ENCODE measurements around the gene NSD2. TPM values are rescaled to one million over a fixed set of nuclear protein-coding genes. Genes with fewer than 3 reads are reported as not detected.
"Not testable (repeated sequence)": the region's sequence is repeated elsewhere in the genome, so short reads cannot be mapped to it uniquely, and the experiment has no call there.

The NSD2 gene
- total RNA-seq, 1 donor from 2014 or later, result 41.5 TPM

GRCh38 chr4:1984406-1985191, 113.4 kb downstream of the NSD2 start:
- DNase-seq (ENCODE audit: low spot score), result no peak

- no peak for DNase-seq (ENCODE audit: low spot score)
Observed at GRCh38 chr4:1985294-1985693, 114.1 kb downstream of the NSD2 start.

- no peak for DNase-seq (ENCODE audit: low spot score)
Observed at GRCh38 chr4:1985780-1986577, 114.8 kb downstream of the NSD2 start.

GRCh38 chr4:1986578-1987210, 115.5 kb downstream of the NSD2 start:
- no peak for DNase-seq (ENCODE audit: low spot score)

GRCh38 chr4:1987296-1987695, 116.1 kb downstream of the NSD2 start:
- DNase-seq (ENCODE audit: low spot score), result no peak

GRCh38 chr4:1987721-1988326, 116.6 kb downstream of the NSD2 start:
- no peak for DNase-seq (ENCODE audit: low spot score)

- no peak for DNase-seq (ENCODE audit: low spot score)
Observed at GRCh38 chr4:1988327-1988724, 117.1 kb downstream of the NSD2 start.

GRCh38 chr4:1989533-1990347, 118.5 kb downstream of the NSD2 start:
- no peak for DNase-seq (ENCODE audit: low spot score)

GRCh38 chr4:1990348-1990645, 119.1 kb downstream of the NSD2 start:
- DNase-seq (ENCODE audit: low spot score), result no peak

GRCh38 chr4:1990676-1991075, 119.5 kb downstream of the NSD2 start:
- no peak for DNase-seq (ENCODE audit: low spot score)

GRCh38 chr4:1991087-1991486, 119.9 kb downstream of the NSD2 start:
- DNase-seq (ENCODE audit: low spot score), result no peak

- no peak for DNase-seq (ENCODE audit: low spot score)
Observed at GRCh38 chr4:1991596-1992434, 120.6 kb downstream of the NSD2 start.

GRCh38 chr4:1992468-1993168, 121.4 kb downstream of the NSD2 start:
- no peak for DNase-seq (ENCODE audit: low spot score)

- no peak for DNase-seq (ENCODE audit: low spot score)
Observed at GRCh38 chr4:1993169-1993516, 122.0 kb downstream of the NSD2 start.

GRCh38 chr4:1993718-1994516, 122.7 kb downstream of the NSD2 start:
- not testable (repeated sequence) for DNase-seq (ENCODE audit: low spot score)

GRCh38 chr4:1994938-1995337, 123.7 kb downstream of the NSD2 start:
- DNase-seq (ENCODE audit: low spot score), result no peak

GRCh38 chr4:1996866-1997611, 125.8 kb downstream of the NSD2 start:
- DNase-seq (ENCODE audit: low spot score), result no peak

- no peak for DNase-seq (ENCODE audit: low spot score)
Observed at GRCh38 chr4:1997712-1998111, 126.5 kb downstream of the NSD2 start.

Measured in ureter (tissue), 1 donor.